HCT116 (cell line): Measurements from ENCODE around the gene ZNF3.

Source experiments
- CEBPB ChIP-seq: IDR thresholded peaks from 2 replicates; pipeline ENCODE4 v1.6.1; 2012; ENCODE audit warnings: low read depth
- POLR2AphosphoS5 ChIP-seq: IDR thresholded peaks from 2 replicates; pipeline ENCODE4 v1.6.1; 2011; ENCODE audit warnings: mild to moderate bottlenecking, low read depth, low read length, moderate library complexity
- ZFX ChIP-seq: fragments of 450-650 bp; IDR thresholded peaks from 2 replicates; pipeline ENCODE4 v1.6.1; 2017

DNA sequence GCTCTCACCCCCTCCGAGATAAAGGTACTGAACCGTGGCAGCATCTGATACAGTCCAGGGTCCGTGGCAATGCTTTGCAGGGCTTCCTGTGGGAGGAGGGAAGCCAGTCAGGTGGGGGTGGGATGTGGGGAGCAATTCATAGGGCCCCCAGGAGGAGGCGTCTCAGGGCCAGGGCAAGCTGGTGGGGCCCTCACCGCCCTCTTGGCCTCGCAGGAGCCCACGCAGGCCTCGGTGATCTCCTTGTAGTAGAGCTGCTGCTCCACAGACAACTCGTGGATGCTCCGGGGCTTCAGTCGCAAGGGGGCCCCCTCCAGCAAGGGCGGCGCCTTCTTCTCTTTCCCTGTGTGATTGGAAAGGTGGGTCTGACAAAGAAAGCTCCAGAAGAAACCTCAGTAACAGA, 30.4 kb upstream of the ZNF3 start:
- TF ChIP-seq ZFX (no peak), CEBPB (no peak), POLR2AphosphoS5 (no peak)
